ENCODE measurements around the gene GSTM4. TPM values are rescaled to one million over a fixed set of nuclear protein-coding genes. Genes with fewer than 3 reads are reported as not detected.

The GSTM4 gene
- total and polyA plus RNA-seq, 4 donors, result 12.2 to 42.8 (median 30.9) TPM

GRCh38 chr1:109630081-109630897, 25.6 kb upstream of the GSTM4 start:
- 82% methylated on average over 30 of the region's 30 CpGs for WGBS
- DNase-seq (ENCODE audit: low spot score), result no peak

GRCh38 chr1:109630898-109631512, 24.9 kb upstream of the GSTM4 start:
- no peak overlapping the region for H3K9ac ChIP-seq (ENCODE audit: low read depth in 1 of 2, low read length in 2 of 2)
- WGBS, result 94% methylated on average over 14 of the region's 14 CpGs
- no peaks in the 10 kb centered on the region for H3K9me3 ChIP-seq (ENCODE audit: control insufficient read depth in 4 of 4, low read length in 3 of 4)
- DNase-seq (ENCODE audit: low spot score), result no peak
- H3K4me1 ChIP-seq (ENCODE audit: control insufficient read depth in 4 of 4, insufficient read depth in 4 of 4, low read length in 3 of 4), result peaks cover 0 to 2% (median 0%) of the 10 kb centered on the region in 4 donors
- H3K4me3 ChIP-seq (ENCODE audit: low read depth in 1 of 3, low read length in 3 of 3), result no peak overlapping the region
- H3K36me3 ChIP-seq (ENCODE audit: control insufficient read depth in 4 of 4, insufficient read depth in 3 of 4, low read depth in 1 of 4, low read length in 3 of 4), result peaks cover 15 to 58% (median 26%) of the 10 kb centered on the region in 4 donors
- no peak overlapping the region for H3K27ac ChIP-seq (ENCODE audit: low read depth in 1 of 2, low read length in 2 of 2)
- H3K27me3 ChIP-seq (ENCODE audit: control insufficient read depth in 4 of 4, insufficient read depth in 4 of 4, low read length in 3 of 4), result no peaks in the 10 kb centered on the region
- no peak for TF ChIP-seq GABPA (IDR thresholded peaks at IDR 0.05 in 1 of 2, conservative IDR thresholded peaks at IDR 0.05 in 1 of 2)
- TF ChIP-seq SP1 (IDR thresholded peaks at IDR 0.05), result no peak
- TF ChIP-seq FOXA2 (IDR thresholded peaks at IDR 0.05), result no peak
- TF ChIP-seq CTCF (IDR thresholded peaks at IDR 0.05; ENCODE audit: low read depth, low read length, missing input control), result no peak
- TF ChIP-seq, protein P1, sequence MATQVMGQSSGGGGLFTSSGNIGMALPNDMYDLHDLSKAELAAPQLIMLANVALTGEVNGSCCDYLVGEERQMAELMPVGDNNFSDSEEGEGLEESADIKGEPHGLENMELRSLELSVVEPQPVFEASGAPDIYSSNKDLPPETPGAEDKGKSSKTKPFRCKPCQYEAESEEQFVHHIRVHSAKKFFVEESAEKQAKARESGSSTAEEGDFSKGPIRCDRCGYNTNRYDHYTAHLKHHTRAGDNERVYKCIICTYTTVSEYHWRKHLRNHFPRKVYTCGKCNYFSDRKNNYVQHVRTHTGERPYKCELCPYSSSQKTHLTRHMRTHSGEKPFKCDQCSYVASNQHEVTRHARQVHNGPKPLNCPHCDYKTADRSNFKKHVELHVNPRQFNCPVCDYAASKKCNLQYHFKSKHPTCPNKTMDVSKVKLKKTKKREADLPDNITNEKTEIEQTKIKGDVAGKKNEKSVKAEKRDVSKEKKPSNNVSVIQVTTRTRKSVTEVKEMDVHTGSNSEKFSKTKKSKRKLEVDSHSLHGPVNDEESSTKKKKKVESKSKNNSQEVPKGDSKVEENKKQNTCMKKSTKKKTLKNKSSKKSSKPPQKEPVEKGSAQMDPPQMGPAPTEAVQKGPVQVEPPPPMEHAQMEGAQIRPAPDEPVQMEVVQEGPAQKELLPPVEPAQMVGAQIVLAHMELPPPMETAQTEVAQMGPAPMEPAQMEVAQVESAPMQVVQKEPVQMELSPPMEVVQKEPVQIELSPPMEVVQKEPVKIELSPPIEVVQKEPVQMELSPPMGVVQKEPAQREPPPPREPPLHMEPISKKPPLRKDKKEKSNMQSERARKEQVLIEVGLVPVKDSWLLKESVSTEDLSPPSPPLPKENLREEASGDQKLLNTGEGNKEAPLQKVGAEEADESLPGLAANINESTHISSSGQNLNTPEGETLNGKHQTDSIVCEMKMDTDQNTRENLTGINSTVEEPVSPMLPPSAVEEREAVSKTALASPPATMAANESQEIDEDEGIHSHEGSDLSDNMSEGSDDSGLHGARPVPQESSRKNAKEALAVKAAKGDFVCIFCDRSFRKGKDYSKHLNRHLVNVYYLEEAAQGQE (IDR thresholded peaks at IDR 0.05), result no peak
- TF ChIP-seq HNF4A (conservative IDR thresholded peaks at IDR 0.05), result no peak
- no peak for TF ChIP-seq RXRA (IDR thresholded peaks at IDR 0.05)
- no peak for TF ChIP-seq FOXA1 (IDR thresholded peaks at IDR 0.05)
- TF ChIP-seq HNF4G (IDR thresholded peaks at IDR 0.05), result no peak
- TF ChIP-seq YY1 (IDR thresholded peaks at IDR 0.05), result no peak
- TF ChIP-seq, protein P2, sequence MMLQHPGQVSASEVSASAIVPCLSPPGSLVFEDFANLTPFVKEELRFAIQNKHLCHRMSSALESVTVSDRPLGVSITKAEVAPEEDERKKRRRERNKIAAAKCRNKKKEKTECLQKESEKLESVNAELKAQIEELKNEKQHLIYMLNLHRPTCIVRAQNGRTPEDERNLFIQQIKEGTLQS (IDR thresholded peaks at IDR 0.05), result no peak
- no peak for TF ChIP-seq EGR1 (IDR thresholded peaks at IDR 0.05; ENCODE audit: low read depth in 2 of 2)
- no peak for TF ChIP-seq NR2F2 (IDR thresholded peaks at IDR 0.05)
- TF ChIP-seq, protein P3, sequence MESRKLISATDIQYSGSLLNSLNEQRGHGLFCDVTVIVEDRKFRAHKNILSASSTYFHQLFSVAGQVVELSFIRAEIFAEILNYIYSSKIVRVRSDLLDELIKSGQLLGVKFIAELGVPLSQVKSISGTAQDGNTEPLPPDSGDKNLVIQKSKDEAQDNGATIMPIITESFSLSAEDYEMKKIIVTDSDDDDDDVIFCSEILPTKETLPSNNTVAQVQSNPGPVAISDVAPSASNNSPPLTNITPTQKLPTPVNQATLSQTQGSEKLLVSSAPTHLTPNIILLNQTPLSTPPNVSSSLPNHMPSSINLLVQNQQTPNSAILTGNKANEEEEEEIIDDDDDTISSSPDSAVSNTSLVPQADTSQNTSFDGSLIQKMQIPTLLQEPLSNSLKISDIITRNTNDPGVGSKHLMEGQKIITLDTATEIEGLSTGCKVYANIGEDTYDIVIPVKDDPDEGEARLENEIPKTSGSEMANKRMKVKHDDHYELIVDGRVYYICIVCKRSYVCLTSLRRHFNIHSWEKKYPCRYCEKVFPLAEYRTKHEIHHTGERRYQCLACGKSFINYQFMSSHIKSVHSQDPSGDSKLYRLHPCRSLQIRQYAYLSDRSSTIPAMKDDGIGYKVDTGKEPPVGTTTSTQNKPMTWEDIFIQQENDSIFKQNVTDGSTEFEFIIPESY (IDR thresholded peaks at IDR 0.05), result no peak
- TF ChIP-seq MAX (IDR thresholded peaks at IDR 0.05), result no peak
- no peak for TF ChIP-seq JUND (IDR thresholded peaks at IDR 0.05)

More at GRCh38 chr1:109630081-109630897, 25.6 kb upstream of the GSTM4 start:
- peak; percentile 9 for TF ChIP-seq CTCF (IDR thresholded peaks at IDR 0.05; ENCODE audit: low read depth, low read length, missing input control)
- TF ChIP-seq, protein P2 (IDR thresholded peaks at IDR 0.05), result no peak
- Histone ChIP-seq H3K4me3 (ENCODE audit: low read depth in 1 of 3, low read length in 3 of 3) (no peak overlapping the region), H3K4me1 (ENCODE audit: control insufficient read depth in 4 of 4, insufficient read depth in 4 of 4, low read length in 3 of 4) (no peaks in the 10 kb centered on the region), H3K9ac (ENCODE audit: low read depth in 1 of 2, low read length in 2 of 2) (no peak overlapping the region), H3K27ac (ENCODE audit: low read depth in 1 of 2, low read length in 2 of 2) (no peak overlapping the region), H3K27me3 (ENCODE audit: control insufficient read depth in 4 of 4, insufficient read depth in 4 of 4, low read length in 3 of 4) (no peaks in the 10 kb centered on the region), H3K9me3 (ENCODE audit: control insufficient read depth in 4 of 4, low read length in 3 of 4) (no peaks in the 10 kb centered on the region), H3K36me3 (ENCODE audit: control insufficient read depth in 4 of 4, insufficient read depth in 3 of 4, low read depth in 1 of 4, low read length in 3 of 4) (peaks cover 15 to 61% (median 26%) of the 10 kb centered on the region in 4 donors)
